HG03095 (cell line): ENCODE measurements around the gene CRYBB1.

Experiments used
- ATAC-seq: cut with Tn5 transposase; IDR thresholded peaks from one replicate; pipeline ENCODE4 v1.9.1; 2021; ENCODE audit warnings: moderate library complexity; ENCODE audit not compliant: unreplicated experiment

The CRYBB1 gene

DNA sequence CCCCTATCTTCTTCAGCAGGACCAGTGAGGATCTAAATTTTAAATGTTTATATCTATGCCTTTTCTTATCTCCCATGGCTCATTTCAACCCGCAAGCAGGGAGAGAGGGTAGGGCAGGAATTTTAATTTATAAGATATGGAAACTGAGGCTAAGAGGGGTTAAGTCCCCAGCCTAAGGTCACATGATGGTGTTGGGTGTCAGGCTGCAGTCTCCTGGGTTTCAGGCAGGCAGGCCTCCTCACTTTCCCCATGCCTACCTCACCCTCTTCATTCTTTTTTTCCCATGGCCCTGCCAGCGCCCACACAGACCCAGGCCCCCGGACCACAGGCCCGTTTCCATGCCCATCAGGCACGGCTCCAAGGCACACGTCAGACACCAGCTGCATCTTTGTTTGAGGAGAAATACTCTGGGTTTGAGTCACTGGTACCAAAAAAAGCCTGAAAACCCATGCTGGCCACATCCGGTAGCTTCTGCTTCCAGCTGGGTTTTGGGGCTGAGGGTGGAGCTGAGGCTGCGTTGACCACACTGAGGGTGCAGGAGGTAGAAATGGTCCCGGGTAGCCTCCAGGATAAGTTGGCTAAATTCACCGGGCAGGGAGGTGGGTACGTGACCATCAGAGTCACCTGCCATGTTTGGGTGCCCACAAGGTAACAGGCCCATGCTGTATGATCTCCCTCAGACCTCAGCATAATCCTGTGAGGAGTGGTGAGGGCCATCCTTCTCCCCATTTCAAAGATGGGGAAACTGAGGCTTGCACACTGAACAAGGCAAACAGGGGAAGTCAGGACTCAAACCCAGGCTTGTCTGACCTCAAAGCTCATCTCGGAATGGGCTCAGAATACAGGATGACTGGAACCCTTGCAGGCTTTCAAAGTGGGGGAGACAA lies 7.5 kb downstream of the CRYBB1 start:
- ATAC-seq: peak; percentile 77

- ATAC-seq: no peak
Measured at GRCh38 chr22:26609287-26609686, 8.5 kb downstream of the CRYBB1 start.

DNA sequence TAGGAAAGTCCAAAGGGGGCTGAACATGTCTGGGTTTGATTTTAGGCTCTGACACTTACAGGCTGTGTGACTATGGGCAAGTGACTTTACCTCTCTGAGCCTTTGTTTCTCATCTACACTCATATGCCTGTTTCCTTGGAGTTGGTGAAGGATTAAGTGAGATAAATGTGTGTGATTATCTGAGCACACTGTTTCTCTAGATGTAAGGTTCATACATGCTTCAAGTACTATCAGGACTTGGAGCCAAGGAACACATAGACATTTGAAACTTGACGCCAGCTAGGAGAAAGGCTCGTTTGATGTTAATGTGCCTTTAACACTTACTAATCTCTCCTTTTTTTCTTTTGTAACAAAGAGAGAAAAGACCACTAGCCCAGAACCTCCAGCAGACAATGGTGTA lies 9.7 kb downstream of the CRYBB1 start:
- ATAC-seq: no peak

GRCh38 chr22:26606611-26607010 lies 11.2 kb downstream of the CRYBB1 start:
- ATAC-seq: no peak

- no peak for ATAC-seq
Measured at GRCh38 chr22:26604368-26604767, 13.5 kb downstream of the CRYBB1 start.

DNA sequence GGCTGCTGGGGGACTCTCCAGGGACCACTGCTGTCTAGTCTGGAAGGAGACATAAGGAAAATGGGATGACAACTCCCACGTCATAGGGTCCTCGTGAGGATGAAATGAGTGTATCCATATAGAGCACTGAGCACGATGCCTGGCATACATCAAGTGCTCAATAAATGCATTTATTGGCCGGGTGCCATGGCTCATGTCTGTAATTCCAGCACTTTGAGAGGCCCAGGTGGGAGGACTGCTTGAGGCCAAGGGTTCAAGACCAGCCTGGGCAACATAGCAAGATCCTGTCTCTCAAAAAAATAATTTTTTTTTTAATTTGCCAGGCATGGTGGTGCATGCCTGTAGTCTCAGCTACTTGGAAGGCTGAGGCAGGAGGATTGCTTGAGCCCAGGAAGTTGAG lies 15.7 kb downstream of the CRYBB1 start:
- no peak for ATAC-seq

DNA sequence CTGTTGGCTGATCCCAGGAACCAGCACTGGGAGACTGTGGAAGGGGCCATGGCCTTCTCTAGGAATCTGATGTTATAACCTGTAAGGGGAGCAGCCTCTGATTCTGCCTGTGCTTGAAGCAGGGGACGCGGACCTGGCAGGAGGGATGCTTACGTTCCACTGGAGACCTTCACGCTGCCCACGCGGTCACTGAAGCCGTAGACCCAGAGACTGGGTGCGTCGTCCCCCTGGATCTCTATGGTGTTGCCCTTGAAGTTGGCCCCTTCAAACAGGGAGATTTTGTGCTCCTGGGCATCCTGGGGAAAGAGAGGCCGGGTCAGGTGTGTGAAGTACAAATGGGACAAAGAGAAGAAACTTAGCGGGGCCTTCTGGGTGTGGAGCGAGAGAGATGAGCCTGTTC lies 16.1 kb downstream of the CRYBB1 start:
- no peak for ATAC-seq

GRCh38 chr22:26599505-26599904 lies 18.3 kb downstream of the CRYBB1 start:
- no peak for ATAC-seq

DNA sequence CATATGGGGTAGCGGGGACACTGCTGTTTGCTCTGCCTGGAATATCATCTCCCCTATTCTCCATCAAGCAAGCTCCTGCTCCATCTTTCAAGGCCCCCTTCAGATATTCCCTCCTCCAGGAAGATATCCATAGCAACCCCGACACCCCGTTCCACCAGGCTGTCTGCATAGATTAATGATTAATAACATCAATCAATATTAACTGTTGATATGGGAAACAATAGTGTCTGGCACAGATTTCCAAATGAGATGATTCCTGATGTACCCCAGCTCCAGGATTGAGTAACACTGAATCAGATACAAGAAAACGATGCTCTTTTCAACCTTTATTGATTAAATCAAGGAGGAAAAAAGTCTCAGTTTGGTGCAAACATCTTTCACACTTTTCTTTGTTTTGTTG lies 20.3 kb downstream of the CRYBB1 start:
- no peak for ATAC-seq

DNA sequence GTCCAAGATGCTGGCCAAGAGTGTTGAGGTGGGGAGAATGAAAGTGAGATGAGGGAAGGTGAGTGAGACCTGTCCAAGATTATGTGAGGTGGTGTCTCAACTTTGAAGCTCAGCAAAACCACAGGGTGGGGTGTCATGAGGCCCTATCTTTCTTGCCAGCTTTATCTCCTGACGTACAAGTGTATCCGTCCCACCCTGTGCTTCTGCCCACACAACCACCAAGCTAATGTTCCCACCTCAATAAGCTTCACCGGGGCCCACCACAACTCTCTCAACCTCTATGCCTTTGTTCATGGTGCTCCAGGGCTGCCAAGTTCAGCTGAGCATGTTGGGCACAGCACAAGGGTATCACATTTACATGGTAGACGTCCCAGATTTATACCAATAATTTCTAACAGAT lies 20.8 kb downstream of the CRYBB1 start:
- ATAC-seq: no peak

GRCh38 chr22:26593763-26594162 lies 24.1 kb downstream of the CRYBB1 start:
- no peak for ATAC-seq

DNA sequence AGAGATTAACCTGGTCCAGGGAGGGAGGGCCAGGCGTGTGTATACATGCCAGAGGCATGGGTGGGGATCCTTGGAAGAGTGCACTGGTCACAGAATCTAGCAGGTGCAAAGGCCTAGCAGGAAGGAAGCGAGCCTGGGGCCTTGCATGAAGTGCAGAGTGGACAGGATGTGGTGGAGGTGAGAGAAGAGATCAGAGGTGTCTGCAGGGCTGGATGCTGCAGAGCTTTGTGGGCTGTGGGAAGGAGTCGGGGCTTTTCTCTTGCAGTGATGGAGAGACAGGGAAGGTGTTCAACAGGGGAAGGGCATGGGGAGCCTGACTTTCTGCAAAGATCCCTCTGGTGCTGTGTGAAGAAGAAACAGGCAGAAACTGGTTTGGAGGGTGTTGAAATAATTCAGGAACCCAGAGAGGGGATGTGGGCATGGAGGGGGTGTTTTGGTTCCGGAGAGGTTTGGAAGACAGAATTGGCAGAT lies 25.4 kb downstream of the CRYBB1 start:
- ATAC-seq: peak; percentile 55

DNA sequence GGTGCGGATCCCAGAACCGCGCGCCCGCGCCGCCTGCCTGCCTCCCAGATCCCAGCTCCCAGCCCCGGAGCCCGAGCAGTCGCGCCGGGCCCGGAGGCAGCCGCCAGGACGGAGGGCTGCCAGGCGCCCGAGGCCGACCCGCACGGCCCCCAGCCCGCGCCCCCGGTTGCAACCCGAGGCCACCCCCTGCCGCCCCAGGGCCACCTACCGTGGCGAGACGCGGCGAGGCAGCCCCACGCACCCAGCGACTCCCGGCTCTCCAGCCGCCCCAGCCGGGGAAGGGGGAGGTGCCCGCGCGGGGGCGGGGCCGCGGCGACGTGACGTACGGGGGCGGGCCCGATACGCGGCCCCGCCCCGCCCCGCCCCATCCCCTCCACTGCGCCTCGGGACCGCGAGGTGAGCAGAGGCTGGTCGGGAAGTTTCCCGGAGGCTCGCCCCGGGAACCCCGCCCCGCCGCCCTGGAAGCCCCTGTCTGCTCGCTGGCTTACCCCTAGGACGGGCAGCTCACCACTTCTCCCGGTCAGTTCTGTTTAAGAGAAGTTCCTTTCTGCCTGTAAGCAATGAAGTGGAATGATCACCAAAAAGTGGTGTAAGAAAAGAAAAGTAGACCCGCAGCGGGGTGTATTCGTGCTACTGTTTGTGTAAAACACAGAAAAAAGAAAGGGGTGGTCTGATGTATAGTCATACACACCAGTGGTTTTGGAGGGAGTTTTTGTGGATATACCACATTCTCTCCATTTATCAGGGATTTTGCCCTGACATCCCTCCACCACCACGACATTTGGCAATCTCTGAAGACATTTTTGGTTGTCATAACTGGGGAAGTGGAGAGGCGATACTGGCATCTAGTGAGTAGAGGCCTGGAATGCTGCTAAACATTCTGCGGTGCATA lies 27.7 kb downstream of the CRYBB1 start, which contains the start of gene TPST2:
Gene TPST2, minus strand, starts transcription at position 288 of the 892 bp plus-strand sequence. CDS start 48,502 bp downstream, outside the sequence.
- ATAC-seq: peak; percentile 69

- peak; percentile 11 for ATAC-seq
Measured at GRCh38 chr22:26589367-26589844, 28.4 kb downstream of the CRYBB1 start.

DNA sequence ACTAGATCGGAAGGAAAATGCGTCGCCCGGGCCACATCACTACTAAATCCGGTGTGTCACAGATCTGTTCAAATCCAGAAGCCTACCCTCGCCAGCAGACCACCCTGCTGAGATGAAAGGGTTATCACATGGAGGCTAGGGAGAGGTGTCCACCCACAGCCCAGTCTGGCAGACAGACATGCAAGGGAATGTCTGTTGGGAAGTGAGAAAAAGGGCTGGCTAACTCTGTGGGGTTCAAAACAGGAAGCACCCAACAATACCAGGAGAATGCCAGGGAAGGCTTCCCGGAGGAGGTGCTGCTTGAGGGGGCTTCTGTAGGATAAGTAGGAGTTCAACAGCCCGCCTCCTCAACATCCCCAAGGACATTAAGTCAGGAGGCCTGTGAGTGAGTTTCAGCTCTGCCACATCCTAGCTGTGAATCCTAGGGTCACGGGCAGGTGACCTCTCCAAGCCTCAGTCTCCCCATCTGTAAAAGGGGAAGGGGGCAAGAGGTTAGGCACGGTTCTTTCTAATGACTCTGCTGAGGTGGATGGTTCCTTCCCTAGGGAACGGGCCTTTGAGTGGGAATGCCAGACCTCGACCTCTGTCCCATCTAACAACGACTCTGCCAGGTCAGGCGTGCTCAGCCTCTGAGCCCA lies 29.0 kb downstream of the CRYBB1 start:
- no peak for ATAC-seq

DNA sequence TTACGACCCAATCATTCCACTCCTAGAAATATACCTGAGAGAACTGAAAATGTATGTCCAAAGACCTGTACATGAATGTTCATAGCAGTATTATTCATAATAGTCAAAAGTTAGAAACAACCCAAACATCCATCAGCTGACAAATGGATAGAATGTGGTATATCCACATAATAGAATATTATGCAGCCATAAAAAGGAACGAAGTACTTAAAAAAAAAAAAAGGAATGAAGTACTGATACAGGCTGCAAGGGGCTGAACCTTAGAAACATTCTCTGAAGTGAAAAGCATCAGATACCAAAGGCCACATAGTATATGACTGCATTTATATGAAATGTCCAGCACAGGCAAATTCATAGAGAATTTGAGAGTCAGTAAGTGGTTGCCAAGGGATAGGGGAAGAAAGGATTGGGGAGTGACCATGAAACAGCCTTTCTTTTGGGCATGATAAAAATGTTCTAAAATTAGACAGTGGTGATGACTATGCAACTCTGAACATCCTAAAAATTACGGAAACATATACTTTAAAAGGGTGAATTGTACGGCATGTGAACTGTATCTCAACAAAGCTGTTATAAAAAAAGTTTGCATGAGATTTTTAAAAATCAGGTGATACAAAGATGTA lies 29.7 kb downstream of the CRYBB1 start:
- no peak for ATAC-seq

GRCh38 chr22:26586556-26587325 lies 31.1 kb downstream of the CRYBB1 start:
- ATAC-seq: no peak

- no peak for ATAC-seq
Measured at GRCh38 chr22:26585104-26585790, 32.6 kb downstream of the CRYBB1 start.

DNA sequence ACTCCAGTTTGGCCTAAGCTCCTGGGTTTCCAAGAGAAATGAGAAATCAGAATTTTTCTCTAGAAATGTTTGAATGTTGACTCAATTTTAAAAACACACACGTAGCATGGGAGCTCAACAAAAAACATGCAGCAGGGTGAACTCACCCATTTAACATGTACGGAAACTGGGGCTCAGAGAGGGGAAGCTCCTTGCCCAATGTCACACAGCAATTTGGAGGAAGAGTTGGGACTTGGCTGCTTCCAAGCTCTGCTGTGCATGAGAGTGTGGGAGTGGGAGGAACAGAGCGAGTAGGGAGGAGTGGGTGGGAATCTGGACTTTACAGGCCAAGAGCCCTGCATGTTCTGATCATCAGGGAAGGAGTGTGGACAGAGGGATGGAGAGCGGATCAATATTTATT lies 33.8 kb downstream of the CRYBB1 start:
- no peak for ATAC-seq
